ENCODE measurements around the gene GZMM. TPM values are rescaled to one million over a fixed set of nuclear protein-coding genes. Genes with fewer than 3 reads are reported as not detected.
"Not testable (repeated sequence)": the region's sequence is repeated elsewhere in the genome, so short reads cannot be mapped to it uniquely, and the experiment has no call there.

GZMM gene
- total RNA-seq, 2 donors from 2014 or later = 0.61 to 1.0 TPM

DNA sequence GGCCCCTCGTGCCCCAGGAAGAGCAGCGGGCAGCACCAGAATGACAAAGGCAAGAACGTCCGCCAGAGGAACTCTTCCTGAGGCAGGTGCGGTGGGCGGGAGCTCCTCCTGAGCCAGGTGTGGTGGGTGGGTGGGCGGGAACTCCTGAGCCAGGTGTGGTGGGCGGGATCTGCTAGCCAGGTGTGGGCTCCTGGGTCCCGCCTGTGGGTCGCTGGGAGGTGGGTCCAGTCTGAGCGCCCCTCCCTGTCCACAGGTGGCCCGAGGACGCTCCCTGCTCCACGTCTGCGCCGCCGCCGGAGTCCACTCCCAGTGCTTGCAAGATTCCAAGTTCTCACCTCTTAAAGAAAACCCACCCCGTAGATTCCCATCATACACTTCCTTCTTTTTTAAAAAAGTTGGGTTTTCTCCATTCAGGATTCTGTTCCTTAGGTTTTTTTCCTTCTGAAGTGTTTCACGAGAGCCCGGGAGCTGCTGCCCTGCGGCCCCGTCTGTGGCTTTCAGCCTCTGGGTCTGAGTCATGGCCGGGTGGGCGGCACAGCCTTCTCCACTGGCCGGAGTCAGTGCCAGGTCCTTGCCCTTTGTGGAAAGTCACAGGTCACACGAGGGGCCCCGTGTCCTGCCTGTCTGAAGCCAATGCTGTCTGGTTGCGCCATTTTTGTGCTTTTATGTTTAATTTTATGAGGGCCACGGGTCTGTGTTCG is 38.8 kb downstream of the GZMM start:
- Histone ChIP-seq H3K36me3 (peaks cover 12% of the 10 kb centered on the region), H3K27ac (no peak overlapping the region), H3K4me1 (no peaks in the 10 kb centered on the region), H3K9me3 (no peaks in the 10 kb centered on the region), H3K9ac (ENCODE audit: low read depth in 2 of 2, low read length in 2 of 2) (no peak overlapping the region), H3K4me3 (no peak overlapping the region), H3K27me3 (no peaks in the 10 kb centered on the region)
- DNase-seq = no peak
- intact Hi-C loops (cut with DNase I) = loop anchor here (5.0 to 10.0 kb wide), 2 partner anchors 82 to 150 kb away; partner anchors contain the start of gene RNF126
- no peak for TF ChIP-seq CTCF (IDR thresholded peaks at IDR 0.05)

- Histone ChIP-seq H3K9me3 (no peaks in the 10 kb centered on the region), H3K27ac (no peak overlapping the region), H3K4me3 (no peak overlapping the region), H3K9ac (ENCODE audit: low read depth in 2 of 2, low read length in 2 of 2) (no peak overlapping the region), H3K27me3 (peaks cover 7% of the 10 kb centered on the region), H3K4me1 (peaks cover 4% of the 10 kb centered on the region), H3K36me3 (peaks cover 12% of the 10 kb centered on the region)
- TF ChIP-seq CTCF (IDR thresholded peaks at IDR 0.05) = no peak
- no peak for DNase-seq
- intact Hi-C loops (cut with DNase I) = loop anchor here (5.0 to 10.0 kb wide), 2 partner anchors 81 to 149 kb away; partner anchors contain the start of gene RNF126
Observed at GRCh38 chr19:583198-583967, 39.5 kb downstream of the GZMM start.

DNA sequence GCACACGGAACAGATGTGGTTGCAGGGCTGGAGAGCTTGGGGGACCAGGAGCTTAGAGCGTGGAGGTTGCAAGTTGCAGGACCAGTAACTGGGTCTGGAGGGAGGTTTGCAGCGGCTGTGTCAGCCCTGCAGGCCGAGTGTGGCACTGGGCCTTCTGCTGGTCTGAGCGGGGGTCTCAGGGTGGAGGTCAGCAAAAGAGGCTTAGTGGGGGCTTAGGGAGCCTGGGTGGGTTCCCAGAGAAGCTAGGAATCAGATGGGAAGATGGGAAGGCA is 40.1 kb downstream of the GZMM start:
- DNase-seq = no peak
- intact Hi-C loops (cut with DNase I) = loop anchor here (5.0 to 10.0 kb wide), 2 partner anchors 81 to 148 kb away; partner anchors contain the start of gene RNF126
- Histone ChIP-seq H3K9ac (ENCODE audit: low read depth in 2 of 2, low read length in 2 of 2) (no peak overlapping the region), H3K4me3 (no peak overlapping the region), H3K4me1 (peaks cover 4% of the 10 kb centered on the region), H3K27ac (no peak overlapping the region), H3K36me3 (peaks cover 12% of the 10 kb centered on the region), H3K9me3 (no peaks in the 10 kb centered on the region), H3K27me3 (peaks cover 12% of the 10 kb centered on the region)
- TF ChIP-seq CTCF (IDR thresholded peaks at IDR 0.05) = no peak

GRCh38 chr19:584240-585001 is 40.6 kb downstream of the GZMM start:
- H3K27me3 ChIP-seq = peaks cover 18% of the 10 kb centered on the region
- H3K9me3 ChIP-seq = no peaks in the 10 kb centered on the region
- no peak overlapping the region for H3K9ac ChIP-seq (ENCODE audit: low read depth in 2 of 2, low read length in 2 of 2)
- H3K36me3 ChIP-seq = peaks cover 12% of the 10 kb centered on the region
- peaks cover 4% of the 10 kb centered on the region for H3K4me1 ChIP-seq
- H3K27ac ChIP-seq = no peak overlapping the region
- TF ChIP-seq CTCF (IDR thresholded peaks at IDR 0.05) = peak; percentile 80
- intact Hi-C loops (cut with DNase I) = loop anchor here (5.0 to 10.0 kb wide), 2 partner anchors 80 to 148 kb away; partner anchors contain the start of gene RNF126
- DNase-seq = no peak
- H3K4me3 ChIP-seq = no peak overlapping the region

DNA sequence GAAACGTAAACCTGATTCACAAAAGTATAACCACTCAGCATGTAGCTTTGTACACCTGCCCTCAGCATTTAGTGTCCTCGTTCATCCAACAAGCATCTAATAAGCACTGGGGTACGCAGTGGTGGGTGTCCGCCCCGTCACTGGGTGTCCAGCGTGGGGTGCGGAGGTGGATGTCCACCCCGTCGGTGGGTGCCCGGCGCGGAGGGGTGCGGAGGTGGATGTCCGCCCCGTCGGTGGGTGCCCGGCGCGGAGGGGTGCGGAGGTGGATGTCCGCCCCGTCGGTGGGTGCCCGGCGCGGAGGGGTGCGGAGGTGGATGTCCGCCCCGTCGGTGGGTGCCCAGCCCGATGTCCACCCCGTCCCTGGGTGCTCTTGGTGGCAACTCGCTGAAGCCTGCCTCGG is 41.3 kb downstream of the GZMM start:
- DNase-seq; H3K4me1 ChIP-seq; H3K4me3 ChIP-seq; H3K27ac ChIP-seq; H3K9me3 ChIP-seq; H3K9ac ChIP-seq (ENCODE audit: low read depth in 2 of 2, low read length in 2 of 2): not testable (repeated sequence)
- intact Hi-C loops (cut with DNase I) = loop anchor here (10.0 kb wide), 1 partner anchor 80 kb away; the partner anchor contains the start of gene RNF126
- Histone ChIP-seq H3K36me3 (peaks cover 11% of the 10 kb centered on the region), H3K27me3 (peaks cover 19% of the 10 kb centered on the region)

Data from colonic mucosa (tissue), 4 donors.